Liver (tissue), 3 donors: ENCODE measurements around the gene GCDH.

ENCODE experiments used
- EGR1 ChIP-seq, 2 donors: IDR thresholded peaks; 2 replicates each; pipeline ENCODE4 v1.6.1; 2016 to 2018; ENCODE audit warnings: antibody characterized with exemption in 2 of 2, low read depth in 2 of 2
- FOXA1 ChIP-seq: IDR thresholded peaks from 2 replicates; pipeline ENCODE4 v1.6.1; 2016; ENCODE audit warnings: antibody characterized with exemption
- GABPA ChIP-seq, 2 donors: IDR thresholded peaks in 1 of 2; conservative IDR thresholded peaks in 1 of 2; 2 replicates each; pipeline ENCODE4 v1.6.1; 2016; ENCODE audit warnings: antibody characterized with exemption in 2 of 2, mild to moderate bottlenecking in 1 of 2, moderate library complexity in 1 of 2
- HNF4G ChIP-seq: IDR thresholded peaks from 2 replicates; pipeline ENCODE4 v1.6.1; 2016; ENCODE audit warnings: antibody characterized with exemption
- JUND ChIP-seq, 2 donors: IDR thresholded peaks; 2 replicates each; pipeline ENCODE4 v1.6.1; 2016; ENCODE audit warnings: antibody characterized with exemption in 2 of 2
- RAD21 ChIP-seq, 2 donors: IDR thresholded peaks; 2 replicates each; pipeline ENCODE4 v1.6.1; 2016; ENCODE audit warnings: antibody characterized with exemption in 2 of 2, mild to moderate bottlenecking in 2 of 2
- SP1 ChIP-seq: IDR thresholded peaks from 2 replicates; pipeline ENCODE4 v1.6.1; 2018; ENCODE audit warnings: antibody characterized with exemption, mild to moderate bottlenecking
- TAF1 ChIP-seq: conservative IDR thresholded peaks from 2 replicates; pipeline ENCODE4 v1.6.1; 2016; ENCODE audit warnings: antibody characterized with exemption, mild to moderate bottlenecking
- TF ChIP-seq, protein P1 (sequence below): fragments of 150-350 bp; IDR thresholded peaks from 2 replicates; pipeline ENCODE4 v1.5.1; 2017; ENCODE audit warnings: improper control_type of control experiment, low read depth, low read length; ENCODE audit not compliant: missing input control
- TF ChIP-seq, protein P2 (sequence below): IDR thresholded peaks from 2 replicates; pipeline ENCODE4 v1.6.1; 2016; ENCODE audit warnings: antibody characterized with exemption, mild to moderate bottlenecking
- TF ChIP-seq, protein P3 (sequence below): IDR thresholded peaks from 2 replicates; pipeline ENCODE4 v1.6.1; 2016; ENCODE audit warnings: antibody characterized with exemption
- donor health status: healthy.
- donor health status: healthy.

DNA sequence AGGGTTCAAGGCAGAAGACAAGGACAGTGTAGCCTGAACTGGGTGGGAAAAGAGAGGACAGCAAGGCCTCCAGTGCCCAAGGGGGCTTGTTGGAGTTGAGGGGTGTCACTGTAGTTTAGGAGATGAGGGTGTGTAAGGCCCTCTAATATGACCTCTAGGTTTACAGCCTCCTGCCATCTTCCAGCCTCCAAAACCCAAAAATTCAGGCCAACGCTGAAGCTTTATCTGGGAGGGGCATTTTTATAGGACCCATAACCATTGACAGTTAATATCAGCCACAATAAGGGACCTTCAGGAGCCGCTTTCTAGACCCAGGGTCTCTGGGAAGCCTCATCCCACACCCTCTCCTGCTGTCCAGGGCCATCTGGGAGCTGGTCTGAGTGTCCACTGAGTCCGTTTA is 6.8 kb upstream of the GCDH start:
- TF ChIP-seq RAD21 (IDR thresholded peaks at IDR 0.05), result no peak
- TF ChIP-seq, protein P1, sequence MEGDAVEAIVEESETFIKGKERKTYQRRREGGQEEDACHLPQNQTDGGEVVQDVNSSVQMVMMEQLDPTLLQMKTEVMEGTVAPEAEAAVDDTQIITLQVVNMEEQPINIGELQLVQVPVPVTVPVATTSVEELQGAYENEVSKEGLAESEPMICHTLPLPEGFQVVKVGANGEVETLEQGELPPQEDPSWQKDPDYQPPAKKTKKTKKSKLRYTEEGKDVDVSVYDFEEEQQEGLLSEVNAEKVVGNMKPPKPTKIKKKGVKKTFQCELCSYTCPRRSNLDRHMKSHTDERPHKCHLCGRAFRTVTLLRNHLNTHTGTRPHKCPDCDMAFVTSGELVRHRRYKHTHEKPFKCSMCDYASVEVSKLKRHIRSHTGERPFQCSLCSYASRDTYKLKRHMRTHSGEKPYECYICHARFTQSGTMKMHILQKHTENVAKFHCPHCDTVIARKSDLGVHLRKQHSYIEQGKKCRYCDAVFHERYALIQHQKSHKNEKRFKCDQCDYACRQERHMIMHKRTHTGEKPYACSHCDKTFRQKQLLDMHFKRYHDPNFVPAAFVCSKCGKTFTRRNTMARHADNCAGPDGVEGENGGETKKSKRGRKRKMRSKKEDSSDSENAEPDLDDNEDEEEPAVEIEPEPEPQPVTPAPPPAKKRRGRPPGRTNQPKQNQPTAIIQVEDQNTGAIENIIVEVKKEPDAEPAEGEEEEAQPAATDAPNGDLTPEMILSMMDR, result no peak
- TF ChIP-seq, protein P2, sequence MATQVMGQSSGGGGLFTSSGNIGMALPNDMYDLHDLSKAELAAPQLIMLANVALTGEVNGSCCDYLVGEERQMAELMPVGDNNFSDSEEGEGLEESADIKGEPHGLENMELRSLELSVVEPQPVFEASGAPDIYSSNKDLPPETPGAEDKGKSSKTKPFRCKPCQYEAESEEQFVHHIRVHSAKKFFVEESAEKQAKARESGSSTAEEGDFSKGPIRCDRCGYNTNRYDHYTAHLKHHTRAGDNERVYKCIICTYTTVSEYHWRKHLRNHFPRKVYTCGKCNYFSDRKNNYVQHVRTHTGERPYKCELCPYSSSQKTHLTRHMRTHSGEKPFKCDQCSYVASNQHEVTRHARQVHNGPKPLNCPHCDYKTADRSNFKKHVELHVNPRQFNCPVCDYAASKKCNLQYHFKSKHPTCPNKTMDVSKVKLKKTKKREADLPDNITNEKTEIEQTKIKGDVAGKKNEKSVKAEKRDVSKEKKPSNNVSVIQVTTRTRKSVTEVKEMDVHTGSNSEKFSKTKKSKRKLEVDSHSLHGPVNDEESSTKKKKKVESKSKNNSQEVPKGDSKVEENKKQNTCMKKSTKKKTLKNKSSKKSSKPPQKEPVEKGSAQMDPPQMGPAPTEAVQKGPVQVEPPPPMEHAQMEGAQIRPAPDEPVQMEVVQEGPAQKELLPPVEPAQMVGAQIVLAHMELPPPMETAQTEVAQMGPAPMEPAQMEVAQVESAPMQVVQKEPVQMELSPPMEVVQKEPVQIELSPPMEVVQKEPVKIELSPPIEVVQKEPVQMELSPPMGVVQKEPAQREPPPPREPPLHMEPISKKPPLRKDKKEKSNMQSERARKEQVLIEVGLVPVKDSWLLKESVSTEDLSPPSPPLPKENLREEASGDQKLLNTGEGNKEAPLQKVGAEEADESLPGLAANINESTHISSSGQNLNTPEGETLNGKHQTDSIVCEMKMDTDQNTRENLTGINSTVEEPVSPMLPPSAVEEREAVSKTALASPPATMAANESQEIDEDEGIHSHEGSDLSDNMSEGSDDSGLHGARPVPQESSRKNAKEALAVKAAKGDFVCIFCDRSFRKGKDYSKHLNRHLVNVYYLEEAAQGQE, result no peak
- no peak for TF ChIP-seq FOXA1
- TF ChIP-seq TAF1, result no peak
- TF ChIP-seq GABPA (IDR thresholded peaks at IDR 0.05 in 1 of 2, conservative IDR thresholded peaks at IDR 0.05 in 1 of 2), result no peak
- no peak for TF ChIP-seq JUND (IDR thresholded peaks at IDR 0.05)
- TF ChIP-seq, protein P3, sequence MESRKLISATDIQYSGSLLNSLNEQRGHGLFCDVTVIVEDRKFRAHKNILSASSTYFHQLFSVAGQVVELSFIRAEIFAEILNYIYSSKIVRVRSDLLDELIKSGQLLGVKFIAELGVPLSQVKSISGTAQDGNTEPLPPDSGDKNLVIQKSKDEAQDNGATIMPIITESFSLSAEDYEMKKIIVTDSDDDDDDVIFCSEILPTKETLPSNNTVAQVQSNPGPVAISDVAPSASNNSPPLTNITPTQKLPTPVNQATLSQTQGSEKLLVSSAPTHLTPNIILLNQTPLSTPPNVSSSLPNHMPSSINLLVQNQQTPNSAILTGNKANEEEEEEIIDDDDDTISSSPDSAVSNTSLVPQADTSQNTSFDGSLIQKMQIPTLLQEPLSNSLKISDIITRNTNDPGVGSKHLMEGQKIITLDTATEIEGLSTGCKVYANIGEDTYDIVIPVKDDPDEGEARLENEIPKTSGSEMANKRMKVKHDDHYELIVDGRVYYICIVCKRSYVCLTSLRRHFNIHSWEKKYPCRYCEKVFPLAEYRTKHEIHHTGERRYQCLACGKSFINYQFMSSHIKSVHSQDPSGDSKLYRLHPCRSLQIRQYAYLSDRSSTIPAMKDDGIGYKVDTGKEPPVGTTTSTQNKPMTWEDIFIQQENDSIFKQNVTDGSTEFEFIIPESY, result no peak
- TF ChIP-seq EGR1 (IDR thresholded peaks at IDR 0.05; ENCODE audit: low read depth in 2 of 2), result no peak
- no peak for TF ChIP-seq HNF4G
- TF ChIP-seq SP1, result no peak
